ELF-1 (cell line): ENCODE measurements around the gene HOXB6.
A peak's percentile ranks its signal among the peaks of the same experiment; 100 is the strongest.

ENCODE experiments used
- DNase-seq: peaks from one replicate; pipeline ENCODE4 v3.0.0-alpha.2; 2016; ENCODE audit warnings: low read depth, low spot score

Gene HOXB6

DNA sequence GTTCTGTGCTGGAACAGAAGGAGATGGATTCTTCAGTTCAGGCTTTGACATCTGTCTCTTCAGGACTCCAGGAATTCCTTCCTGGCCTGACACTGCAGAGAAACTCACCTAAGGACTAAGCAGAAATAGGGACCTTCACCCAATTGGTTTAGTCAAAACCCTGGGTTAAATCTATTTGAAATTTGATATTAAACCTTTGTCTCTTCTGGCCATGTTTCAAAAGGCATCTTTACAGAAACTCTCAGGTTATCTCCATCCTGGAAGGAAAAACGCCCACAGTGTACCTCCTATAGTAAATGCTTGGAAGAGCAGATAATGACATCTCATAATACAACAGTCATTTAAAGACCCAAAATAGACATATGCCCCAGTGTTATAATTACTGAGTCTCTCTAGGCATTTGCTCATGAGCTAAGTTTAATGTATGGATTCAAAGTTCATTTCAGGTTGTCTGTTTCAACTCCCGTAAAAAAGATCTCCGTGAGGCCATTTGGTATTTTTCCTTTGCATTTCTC lies 21.0 kb downstream of the HOXB6 start:
- no peak for DNase-seq

DNA sequence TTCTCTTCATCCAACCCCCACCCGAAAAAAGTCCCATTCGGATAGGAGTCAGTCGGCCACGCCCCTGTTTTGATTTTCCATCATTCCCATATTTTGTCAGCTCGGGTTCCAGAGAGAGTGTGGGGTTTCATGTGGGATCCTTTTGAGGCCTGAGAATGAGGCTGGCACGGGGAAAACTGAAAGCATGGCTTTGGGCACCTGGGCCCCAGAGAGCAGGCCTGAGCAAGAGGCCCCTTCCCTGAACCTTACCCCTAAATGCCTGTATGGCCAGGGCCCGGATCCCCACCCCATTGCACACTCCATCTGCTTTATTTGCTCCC lies 22.1 kb downstream of the HOXB6 start:
- DNase-seq: no peak

DNA sequence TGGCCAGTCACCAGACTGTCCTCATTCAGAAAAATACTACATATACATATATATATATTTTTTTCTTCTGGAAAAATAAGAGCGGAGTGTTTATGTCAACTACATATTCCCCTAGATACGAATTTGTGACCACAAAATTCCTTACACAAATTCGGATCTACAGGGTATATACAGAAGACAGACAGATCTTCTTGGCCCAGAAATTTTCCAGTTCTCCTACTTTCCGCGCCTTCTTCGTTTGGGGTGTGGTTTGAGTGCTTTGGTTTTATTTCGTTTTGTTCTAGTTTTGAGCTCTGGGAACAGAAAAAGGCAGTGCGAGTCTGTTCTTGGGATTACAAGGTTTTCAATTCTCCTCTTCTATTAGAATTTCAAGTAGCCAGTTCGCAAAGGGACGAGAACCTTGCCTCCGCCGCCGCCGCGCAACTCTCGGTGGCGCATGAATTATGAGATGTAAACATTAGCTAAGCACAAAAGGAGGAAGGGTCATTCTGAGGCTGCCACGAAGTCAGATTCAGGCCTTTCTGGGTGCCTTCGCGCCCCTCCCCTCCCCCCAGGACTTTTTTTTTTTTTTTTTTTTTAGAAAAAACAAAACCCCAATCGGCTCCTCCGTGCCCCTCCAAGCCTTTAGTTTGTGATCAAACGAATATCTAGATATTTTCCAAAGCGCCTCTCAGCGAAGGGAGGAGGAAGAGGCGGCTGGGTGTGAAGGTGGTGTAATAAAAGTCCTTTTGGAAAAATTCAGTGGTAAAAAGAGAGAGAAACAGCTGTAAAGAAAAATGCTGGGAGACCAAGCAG lies 24.8 kb downstream of the HOXB6 start:
- DNase-seq: no peak

DNA sequence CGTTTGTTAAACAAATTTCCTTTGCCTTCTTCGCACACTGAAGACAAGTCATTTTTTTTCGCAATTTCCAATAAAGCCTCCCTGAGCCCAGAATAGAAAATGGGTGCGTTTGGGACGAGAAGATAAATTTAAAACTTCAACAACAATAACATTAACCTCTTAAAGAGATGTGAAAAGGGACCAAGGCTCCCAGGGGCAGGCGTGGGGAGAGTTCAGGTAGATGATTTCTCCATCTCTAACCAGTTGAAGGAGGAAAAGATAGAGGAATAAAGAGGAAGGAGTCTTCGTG lies 25.4 kb downstream of the HOXB6 start:
- DNase-seq: no peak

DNA sequence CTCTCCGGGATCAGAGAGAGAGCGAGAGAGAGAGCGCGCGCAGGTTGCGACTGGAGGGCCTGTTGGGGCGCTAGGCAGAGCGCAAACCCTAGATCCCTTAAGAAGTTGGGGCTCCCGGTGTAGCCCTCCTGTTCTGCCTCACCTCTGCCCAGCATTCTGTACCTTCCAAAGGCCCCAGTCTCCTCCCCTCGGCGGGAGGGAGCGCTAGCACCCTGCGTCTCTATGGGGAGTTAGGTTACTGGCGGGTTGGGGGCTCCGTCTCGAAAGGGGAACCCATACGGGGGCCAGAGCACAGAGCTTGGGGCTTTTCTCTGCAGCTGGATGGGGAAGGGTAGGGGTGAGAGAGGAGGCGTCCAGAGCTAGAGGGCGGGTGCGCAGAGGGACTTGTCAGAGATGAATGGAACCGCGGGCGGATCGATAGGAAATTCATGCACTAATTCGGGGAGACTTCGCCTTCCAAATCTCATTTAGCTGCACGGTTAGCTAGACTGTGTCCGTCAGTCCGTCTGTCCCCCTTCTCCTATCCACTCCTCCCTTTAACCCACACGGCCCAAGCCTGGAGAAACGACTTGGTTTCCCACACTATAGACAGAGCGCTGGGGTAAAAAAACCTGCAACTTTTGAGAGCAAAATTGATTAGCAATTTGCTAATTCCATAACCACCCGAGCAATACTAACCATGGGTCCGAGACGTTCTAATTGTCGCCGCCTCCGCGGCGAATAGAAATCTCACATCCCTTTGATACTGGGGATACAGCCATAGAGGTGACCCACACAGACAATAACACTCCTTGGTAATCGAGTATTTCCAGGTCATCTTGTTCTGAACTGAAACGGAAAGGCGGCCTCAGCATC lies 25.9 kb downstream of the HOXB6 start:
- no peak for DNase-seq

DNA sequence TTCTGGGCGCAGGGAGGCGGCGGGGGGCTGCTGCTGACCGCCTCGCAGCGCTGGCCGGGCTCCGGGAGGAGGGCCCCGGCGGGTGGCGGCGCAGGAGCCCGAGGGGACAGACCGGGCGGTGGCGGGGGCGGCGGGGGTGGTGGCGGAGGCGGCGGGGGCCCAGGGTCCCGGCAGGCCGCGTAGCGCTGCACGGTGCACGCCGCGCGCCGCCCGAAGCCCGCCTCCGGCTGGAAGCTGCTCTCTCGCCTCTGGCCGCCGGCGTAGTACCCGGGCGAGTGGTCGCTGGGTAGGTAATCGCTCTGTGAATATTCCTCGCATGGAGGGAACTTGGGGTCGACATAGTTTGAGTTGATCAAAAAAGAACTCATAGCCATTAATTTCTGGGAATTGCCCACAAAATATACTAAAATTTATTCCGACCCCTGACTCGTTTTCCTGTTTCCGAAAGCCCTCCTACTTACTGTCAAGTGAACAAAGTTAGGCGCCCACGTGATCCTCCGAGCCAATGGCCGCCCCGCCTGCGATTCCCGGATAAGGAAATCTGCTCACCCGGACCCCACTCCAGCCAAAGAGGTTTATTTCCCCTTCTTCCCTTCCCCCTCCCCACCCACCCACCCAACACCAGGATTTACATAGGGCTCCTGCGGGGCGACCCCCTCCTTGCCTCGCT lies 26.7 kb downstream of the HOXB6 start, which contains the start of gene HOXB4:
Gene HOXB4 (minus strand): TSS at position 405 of the 670 bp plus-strand sequence. CDS start 31 bp downstream, at position 374.
- DNase-seq: peak; percentile 79

DNA sequence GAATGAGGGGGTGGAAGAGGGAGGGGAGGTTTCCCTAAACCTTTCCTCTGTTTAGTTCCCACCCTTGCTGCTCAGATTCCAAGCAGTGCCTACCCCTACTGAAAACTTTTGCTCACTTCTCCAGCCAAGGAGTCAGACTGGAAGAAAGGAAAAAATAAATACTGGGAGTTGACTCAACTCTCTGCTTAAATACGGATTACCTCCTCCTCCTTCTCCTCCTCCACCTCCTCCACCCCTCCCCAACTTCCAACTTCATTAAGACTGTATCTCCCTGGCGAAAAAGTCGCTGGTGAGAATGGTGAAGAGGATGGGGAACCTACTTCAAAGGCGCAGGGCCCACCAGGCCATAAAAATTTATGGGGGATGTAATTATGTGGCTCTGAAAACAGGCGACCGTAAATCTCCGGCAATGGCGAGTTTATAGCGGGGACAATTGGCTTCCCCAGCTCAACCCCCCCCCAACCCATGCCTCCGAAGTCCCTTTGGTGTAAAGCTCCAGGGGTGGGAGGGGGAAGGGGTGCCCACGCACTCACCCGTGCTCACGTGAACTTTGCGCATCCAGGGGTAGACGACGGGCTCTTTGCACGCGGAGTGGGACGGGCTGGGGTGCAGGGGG lies 27.3 kb downstream of the HOXB6 start:
- DNase-seq: no peak

DNA sequence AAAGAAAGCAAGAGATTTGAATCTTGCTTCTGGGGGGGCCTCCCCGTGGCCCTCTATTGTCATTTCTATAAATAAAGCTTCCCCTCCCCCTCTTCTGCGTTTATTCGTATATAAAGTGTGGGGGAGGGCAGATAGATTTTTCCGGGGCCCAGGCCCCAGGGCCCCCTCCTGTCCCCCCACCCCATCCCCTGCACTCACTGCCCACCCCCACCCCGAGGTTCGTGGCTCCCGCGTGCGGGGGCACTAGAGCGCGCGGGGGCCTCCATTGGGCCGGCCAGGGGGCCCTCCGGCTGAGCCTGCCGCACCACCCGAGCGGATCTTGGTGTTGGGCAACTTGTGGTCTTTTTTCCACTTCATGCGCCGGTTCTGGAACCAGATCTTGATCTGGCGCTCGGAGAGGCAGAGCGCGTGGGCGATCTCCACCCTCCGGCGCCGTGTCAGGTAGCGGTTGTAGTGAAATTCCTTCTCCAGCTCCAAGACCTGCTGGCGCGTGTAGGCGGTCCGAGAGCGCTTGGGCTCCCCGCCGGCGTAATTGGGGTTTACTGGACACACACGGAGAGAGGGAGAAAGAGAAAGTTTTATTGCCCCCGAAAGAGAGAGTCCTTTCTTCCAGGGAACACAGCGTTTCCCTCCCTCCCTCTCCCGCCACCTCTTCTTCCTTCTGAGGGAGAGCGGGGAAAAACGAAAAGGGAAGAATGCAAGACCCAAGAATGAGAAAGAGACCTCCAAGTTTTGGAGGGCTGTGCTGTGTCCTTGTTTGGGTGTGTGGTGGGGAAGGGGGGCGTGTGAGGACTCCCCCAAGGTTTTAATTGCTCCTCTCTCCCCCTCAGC lies 28.1 kb downstream of the HOXB6 start:
- DNase-seq: peak; percentile 88

DNA sequence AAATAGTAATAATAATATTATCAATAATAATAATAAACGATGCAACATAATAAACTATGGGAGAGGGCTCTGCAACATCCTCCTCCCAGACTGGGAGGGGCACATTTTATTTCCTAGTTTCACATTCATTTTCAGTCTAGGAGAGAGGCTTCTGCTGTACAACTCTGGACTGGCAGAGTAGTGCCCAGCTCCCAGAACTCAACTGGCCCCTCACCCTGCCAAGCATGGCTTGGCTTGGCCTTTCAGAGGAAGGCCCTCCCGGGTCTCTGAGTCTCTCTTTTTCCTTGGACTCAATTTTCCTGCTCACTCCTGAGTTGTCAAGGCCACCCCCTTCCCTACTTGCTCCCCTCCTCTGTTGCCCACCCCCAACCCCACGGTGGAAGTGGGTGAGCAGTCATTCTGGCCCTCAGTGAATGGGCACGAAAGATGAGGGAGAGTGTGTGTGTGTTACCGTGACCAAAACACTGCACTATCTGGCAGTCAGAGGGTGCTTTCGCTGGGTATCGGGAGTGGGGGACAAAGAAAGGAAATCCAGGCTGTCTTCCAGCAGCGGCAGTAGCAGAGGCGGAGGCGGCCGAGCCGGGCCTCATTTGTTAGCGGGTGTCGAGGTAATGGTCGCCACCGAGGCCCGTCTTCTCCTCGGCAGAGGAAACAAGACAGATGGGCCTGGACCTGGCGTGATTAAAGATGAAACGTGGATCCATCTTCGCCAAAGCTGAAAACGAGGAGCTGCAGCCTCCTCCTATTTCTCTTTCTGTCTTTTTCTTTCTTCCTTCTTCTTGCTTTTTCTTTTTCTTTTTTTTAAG lies 28.9 kb downstream of the HOXB6 start:
- DNase-seq: no peak

DNA sequence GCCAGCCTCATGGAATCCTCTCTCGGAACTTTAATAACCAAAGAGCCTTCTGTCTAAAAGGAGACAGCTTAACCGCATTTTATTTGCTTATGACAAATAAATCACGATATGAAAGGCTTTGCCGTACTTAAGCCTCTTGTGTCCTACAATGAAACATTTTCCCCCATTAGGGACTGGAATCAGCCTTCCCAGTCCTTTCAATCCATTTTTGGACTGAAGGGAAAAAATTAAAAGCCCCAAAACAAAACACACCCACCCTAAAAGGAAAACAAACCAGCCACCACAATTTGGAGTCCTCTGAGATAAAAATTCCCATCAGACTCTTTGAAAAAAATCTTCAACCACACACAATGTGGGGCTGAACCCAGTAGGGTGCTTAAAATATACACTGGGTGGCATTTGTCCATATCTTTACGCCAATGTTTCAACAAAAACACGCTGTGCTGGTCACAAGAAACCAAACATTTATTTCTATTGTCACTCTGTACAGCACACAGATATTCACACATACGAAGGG lies 29.7 kb downstream of the HOXB6 start:
- no peak for DNase-seq

DNA sequence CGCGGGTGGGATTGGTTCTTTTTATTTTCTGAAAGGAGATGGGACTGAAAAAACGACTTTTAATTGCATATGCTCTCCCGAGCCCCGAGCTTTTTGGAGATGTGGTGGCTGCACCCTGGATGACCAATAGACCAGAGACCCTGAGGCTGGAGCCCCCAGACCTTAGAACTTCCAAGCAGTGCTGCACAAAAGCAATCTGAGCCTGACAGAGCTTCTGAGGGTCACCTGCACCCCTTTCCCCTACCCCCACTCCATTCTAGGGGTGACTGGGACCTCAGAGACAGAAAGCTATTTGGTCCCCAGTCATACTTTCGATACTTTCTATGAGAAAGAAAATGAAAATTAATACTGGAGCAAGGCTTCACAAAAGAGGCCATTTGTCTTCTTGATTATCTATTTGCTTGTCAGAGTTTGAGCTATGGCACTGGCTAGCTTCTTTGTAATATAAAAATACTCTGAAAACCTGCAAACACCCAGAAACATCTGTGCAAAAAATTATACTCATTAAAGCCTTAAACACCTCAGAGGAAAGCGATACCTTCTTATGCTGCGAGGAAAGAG lies 30.2 kb downstream of the HOXB6 start:
- DNase-seq: no peak

DNA sequence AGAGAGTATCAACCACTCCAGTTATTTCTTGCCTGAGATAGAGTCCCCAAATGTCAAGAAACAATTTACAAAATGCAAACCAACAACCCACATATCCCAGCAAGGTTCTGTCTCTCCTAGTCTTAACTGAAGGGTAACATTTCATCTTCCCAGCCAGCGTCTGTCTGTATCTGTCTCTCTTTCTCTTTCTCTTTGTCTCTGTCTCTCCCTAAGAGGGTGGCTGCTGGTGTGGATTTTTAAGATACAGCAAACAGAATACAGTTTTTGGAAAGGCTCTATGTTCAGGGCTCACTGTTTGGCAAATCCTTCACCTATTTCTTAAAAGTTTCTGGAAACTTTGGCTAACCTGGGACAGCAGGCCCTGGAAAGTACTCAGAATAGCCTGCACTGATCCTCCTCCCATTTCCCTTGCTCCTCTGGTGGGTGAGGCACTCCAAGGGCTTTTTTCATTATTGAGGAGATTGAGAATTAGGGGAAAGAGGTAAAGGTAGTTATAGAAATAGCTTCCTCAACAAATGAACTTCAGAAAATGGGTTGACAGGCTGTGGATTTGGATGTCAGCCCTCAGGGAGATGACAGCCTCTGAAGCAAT lies 32.9 kb downstream of the HOXB6 start:
- DNase-seq: no peak

DNA sequence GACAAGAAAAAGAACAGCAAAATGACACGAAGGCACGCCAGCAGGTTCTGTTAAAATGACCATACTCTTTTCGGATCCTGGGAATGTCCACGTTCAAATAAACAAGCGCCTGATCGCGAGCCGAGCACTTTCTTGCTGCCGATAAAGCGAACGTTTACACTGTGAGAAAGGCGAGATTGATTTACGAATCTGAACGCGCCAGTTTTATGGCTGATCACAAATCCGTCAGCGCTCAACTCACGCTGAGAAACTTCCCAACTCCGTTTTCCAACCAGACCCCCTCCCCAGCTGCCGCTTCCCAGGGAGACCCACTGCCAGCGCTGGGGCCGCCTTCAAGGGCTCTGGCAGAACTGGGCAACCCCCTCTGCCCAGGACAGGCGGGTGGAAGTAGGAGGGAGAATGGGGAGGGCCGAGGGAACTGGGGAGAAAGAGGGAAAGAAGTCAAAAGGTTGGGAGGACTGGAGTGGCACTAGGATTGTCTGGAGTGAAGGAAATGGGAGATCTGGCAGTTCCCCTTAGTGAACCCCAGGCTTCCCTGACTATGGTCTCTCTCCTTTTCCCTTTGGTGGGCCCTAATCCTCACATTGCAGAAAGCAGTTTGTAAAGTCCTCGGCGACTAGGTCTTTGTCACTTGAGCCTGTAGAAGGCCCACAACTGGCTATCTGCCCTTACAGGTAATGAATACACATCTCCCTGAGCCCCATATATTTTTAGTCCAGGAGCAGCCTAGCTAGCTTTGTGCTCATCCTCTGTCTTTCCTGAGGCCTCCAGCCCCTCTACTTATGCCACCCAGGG lies 33.6 kb downstream of the HOXB6 start:
- no peak for DNase-seq

DNA sequence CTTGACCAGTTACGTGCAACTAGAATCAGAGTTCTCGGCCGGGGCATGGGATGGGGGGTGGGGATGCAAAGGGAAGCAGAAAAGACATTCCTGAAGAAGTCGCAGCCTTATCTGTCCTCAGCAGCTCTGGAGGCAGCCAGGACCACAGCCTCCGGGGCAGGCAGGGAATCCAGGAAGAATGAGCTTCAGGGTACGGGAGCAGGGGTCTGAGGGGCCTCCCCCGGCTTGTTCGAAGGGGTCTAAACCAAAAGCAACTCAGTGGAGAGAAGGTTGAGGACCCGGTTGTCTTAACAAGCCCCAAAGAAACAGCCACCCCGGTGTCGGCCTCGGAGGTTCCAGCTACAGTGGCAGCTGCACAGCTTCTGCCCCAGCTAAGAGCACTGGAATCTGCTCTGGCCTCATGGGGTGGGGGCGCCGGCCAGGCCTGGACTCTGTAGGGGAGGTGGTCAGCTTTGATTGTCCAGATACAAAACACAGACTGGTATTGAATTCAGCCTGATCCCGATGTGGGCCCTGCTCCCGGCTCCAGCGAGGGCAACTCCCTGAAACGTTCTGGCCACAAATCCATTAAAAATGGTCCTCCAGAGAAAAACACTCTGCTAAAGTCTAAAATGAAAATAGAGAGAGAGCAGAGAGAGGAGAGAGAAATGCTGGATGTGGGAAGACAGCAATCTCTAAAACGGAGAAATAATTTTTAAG lies 34.3 kb downstream of the HOXB6 start:
- DNase-seq: peak; percentile 87

DNA sequence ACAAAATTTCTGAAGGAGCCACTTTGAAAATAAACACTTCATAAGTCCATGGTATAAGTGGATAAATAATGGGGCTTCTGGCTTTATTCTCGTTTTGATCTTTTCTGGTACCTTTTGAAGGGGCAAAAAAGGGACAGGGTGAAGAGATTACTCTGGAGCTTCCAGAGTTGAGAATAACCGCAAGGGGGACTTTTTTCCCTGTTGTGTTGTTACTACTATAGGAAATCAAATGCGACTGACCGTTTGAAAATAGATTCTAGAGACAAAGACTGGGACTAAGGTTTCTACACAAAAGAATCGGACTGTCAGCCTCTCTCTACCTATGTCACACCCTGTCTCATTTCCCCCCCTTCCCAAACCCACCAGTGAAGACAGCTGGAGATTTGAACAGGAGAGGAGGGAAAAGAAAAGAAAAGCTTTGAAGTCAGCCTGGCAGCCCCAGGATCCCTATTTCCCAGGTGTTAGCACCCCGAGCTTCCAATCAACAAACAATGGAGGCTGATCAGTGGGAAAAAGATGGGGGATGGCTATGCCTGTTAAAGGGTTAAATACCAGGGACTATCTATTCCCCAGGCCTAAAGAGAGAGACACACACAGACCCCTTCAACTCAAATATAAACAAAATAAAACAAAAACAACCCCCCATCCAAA lies 35.0 kb downstream of the HOXB6 start:
- DNase-seq: no peak

DNA sequence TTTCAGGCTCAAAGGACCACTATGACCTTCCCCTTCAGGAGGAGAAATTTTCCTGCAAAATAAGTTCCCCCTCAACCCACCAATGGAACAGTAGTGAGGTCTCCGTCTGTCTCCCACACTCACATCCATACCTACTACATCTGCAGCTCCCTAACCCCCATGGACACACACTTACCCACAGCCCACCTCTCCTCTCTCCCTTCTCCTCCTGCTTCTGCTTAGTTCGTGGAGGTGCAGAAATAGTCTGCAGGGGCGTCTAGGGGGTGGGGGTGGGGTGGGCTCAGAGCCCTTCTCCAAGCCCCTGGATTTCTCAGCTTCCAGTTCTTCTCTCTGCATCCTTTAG lies 35.6 kb downstream of the HOXB6 start:
- no peak for DNase-seq

DNA sequence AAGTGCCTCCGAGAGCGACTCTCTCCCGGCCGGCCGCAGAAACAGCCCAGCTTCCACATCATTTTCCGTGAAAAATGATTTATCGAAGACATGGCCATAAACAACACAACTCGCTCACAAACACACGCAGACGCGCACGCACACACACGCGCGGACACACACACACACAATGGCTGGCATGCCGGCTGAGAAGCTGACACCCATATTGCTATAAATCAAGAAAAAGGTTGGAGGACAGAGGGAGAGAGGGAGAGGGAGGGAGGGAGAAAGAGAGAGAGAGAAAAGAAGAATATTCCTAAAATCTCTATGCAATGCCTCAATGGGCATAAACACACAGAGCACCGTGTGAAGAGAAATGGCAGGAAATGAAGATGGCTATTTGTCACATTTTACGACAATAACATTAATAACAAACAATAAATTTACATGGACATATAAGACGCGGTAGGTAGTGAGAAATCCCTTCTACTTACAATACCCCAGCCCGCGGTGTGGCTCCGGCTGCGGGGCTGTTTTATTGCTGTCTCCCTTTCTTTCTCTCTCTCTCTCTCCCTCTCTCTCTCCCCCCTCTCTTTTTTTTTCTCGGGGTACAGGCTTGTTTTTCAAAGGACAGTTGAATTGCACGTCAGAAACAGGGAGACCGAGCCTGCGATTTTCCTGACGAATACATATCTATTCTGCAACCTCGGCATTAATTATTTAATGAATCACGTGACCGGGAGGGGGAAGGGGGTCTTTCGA lies 36.1 kb downstream of the HOXB6 start:
- no peak for DNase-seq
